Panc1 (cell line): Measurements from ENCODE around the gene NTM. TPM values are rescaled to one million over a fixed set of nuclear protein-coding genes. Genes with fewer than 3 reads are reported as not detected.

Source experiments
- ATAC-seq: fragments of 200-7000 bp; cut with Tn5 transposase; 2 replicates; pipeline ENCODE4 v1.9.1; 2020; ENCODE audit warnings: mild to moderate bottlenecking, moderate library complexity
- BruUV-seq: library from RNA; stranded (reverse); fragments of 400-500 nt; replicated peaks from 2 replicates; lab custom pipeline; 2021; lab: Mats Ljungman, UMichigan
- CTCF ChIA-PET: fragments of 300-600 bp; sonication (Branson Sonifier 250); formaldehyde crosslinking; loops from one replicate; lab custom pipeline; 2022; ENCODE audit warnings: antibody characterized with exemption; lab: Charles Lee
- POLR2A ChIA-PET: fragments of 300-600 bp; sonication (Branson Sonifier 250); formaldehyde crosslinking; loops from one replicate; lab custom pipeline; 2022; ENCODE audit warnings: antibody characterized with exemption; lab: Charles Lee
- DNase-seq: peaks from one replicate; pipeline ENCODE4 v3.0.0-alpha.2; 2010; ENCODE audit warnings: low read depth, low spot score
- H3K27ac ChIP-seq: 2 replicates; pipeline ENCODE4 v1.5.1; 2011; ENCODE audit warnings: mild to moderate bottlenecking, low read length, inconsistent platforms
- H3K27me3 ChIP-seq: fragments of 200-500 bp; sonication (Bioruptor generic); 2 replicates; pipeline ENCODE4 v1.6.0; 2014; ENCODE audit warnings: low read length, inconsistent platforms; ENCODE audit not compliant: control insufficient read depth, insufficient read depth
- H3K36me3 ChIP-seq: fragments of 200-500 bp; sonication (Bioruptor generic); 2 replicates; pipeline ENCODE4 v1.5.1; 2014; ENCODE audit warnings: inconsistent platforms, mild to moderate bottlenecking, low read length, moderate library complexity; ENCODE audit not compliant: control insufficient read depth, insufficient read depth
- H3K4me1 ChIP-seq: 2 replicates; pipeline ENCODE4 v1.5.1; 2011; ENCODE audit warnings: inconsistent platforms, mild to moderate bottlenecking, low read length, moderate library complexity; ENCODE audit not compliant: control insufficient read depth, insufficient read depth
- H3K4me3 ChIP-seq, 2 experiments: 2 replicates each; pipeline ENCODE4 v1.5.1; 2011 to 2012; ENCODE audit warnings: low read depth in 2 of 2, low read length in 2 of 2, mild to moderate bottlenecking in 2 of 2, inconsistent platforms in 1 of 2, moderate library complexity in 1 of 2
- H3K9me3 ChIP-seq: fragments of 200-500 bp; sonication (Bioruptor generic); 2 replicates; pipeline ENCODE4 v1.5.1; 2014; ENCODE audit warnings: low read depth, mild to moderate bottlenecking, inconsistent platforms, low read length, moderate library complexity; ENCODE audit not compliant: control insufficient read depth, insufficient read depth
- CTCF ChIP-seq: fragments of 450-650 bp; IDR thresholded peaks from 2 replicates; pipeline ENCODE4 v1.5.1; 2017; ENCODE audit warnings: mild to moderate bottlenecking
- POLR2AphosphoS5 ChIP-seq: IDR thresholded peaks from 2 replicates; pipeline ENCODE4 v1.6.1; 2012; ENCODE audit warnings: mild to moderate bottlenecking, low read depth, low read length, moderate library complexity
- SIN3A ChIP-seq: IDR thresholded peaks from 2 replicates; pipeline ENCODE4 v1.6.1; 2012; ENCODE audit warnings: low read depth, mild to moderate bottlenecking, low read length, moderate library complexity, borderline replicate concordance; ENCODE audit not compliant: insufficient read depth
- TCF7L2 ChIP-seq: IDR thresholded peaks from 2 replicates; pipeline ENCODE4 v1.6.1; 2011; ENCODE audit warnings: mild to moderate bottlenecking, low read depth, low read length, inconsistent platforms
- in situ Hi-C: cut with HindIII; loops from 2 replicates; pipeline ENCODE4 v1.10.0; 2016; ENCODE audit warnings: low sequenced_read_pairs, low pct_unique_long_range_greater_than_20kb
- intact Hi-C: fragments of 100-400 bp; cut with micrococcal nuclease; formaldehyde crosslinking; loops from one replicate; pipeline ENCODE4 v1.10.0; 2022; ENCODE audit not compliant: unreplicated experiment
- total RNA-seq: library from RNA; stranded (reverse); gene quantifications from one replicate; pipeline ENCODE4 v1.2.1, GENCODE V29; 2021; ENCODE audit not compliant: unreplicated experiment
- TF ChIP-seq, protein P1 (sequence below), 2 experiments: IDR thresholded peaks; 2 replicates each; pipeline ENCODE4 v1.6.1; 2011 to 2012; ENCODE audit warnings: low read depth in 2 of 2, control low read depth in 1 of 2, low read length in 1 of 2, mild to moderate bottlenecking in 1 of 2, moderate library complexity in 1 of 2; ENCODE audit not compliant: insufficient read depth in 1 of 2

The NTM gene
- total RNA-seq, 1 experiment from 2014 or later: 0.10 TPM

DNA sequence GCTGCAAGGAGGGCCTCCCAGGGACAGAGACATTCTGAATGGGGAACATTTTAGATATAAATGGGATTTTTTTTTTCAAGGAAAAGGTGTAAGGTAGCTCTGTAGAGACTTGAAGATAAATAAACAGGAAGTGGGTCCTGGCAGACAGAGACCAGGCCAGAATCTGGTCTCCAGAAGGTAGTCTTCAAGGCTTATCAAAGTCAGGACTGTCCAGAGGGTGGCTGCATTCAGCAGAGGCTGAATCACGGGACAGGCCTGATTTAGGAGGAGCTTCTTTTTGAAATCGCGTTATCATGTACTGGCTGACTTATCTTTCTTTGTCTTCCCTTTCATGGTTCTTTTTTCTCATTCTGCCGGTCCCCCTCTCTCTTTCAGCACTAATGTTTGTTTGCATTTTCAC, 542.9 kb downstream of the NTM start:
- in situ Hi-C loops: no loop called here
- ATAC-seq: no peak

DNA sequence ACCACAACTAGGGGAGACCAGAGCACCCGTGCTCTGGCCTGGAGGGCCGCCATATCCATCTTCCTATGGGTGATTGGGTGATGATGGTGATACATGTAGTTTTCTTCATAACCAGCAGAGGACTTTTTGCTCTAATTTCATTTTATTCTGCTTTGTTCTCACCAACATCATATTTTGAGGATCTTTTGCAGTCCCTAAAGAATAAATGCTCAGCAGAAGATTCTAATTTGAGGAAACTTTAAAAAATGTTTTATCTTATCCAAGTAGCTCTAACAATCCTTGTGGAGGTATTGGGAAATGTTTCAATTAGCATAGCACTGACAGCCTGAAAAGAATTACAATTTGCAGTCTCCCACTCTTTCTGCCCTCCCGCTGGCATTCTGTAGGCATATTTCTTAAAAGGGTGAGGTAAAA, 544.0 kb downstream of the NTM start:
- H3K9me3 ChIP-seq: no peaks in the 10 kb centered on the region
- no peak overlapping the region for H3K4me3 ChIP-seq
- no peak for ATAC-seq
- in situ Hi-C loops (no loop called here), intact Hi-C loops (no loop called here)
- CTCF ChIA-PET: no interaction called here
- H3K27me3 ChIP-seq: no peaks in the 10 kb centered on the region
- no peaks in the 10 kb centered on the region for H3K4me1 ChIP-seq
- no peaks in the 10 kb centered on the region for H3K36me3 ChIP-seq
- TF ChIP-seq CTCF (peak; percentile 17; the same call in 1 of the 2 replicates), SIN3A (no peak)
- DNase-seq: no peak
- H3K27ac ChIP-seq: no peak overlapping the region
- BruUV-seq: no TSS peak
- POLR2A ChIA-PET: no interaction called here

More for the DNA sequence above, 542.9 kb downstream of the NTM start:
- no TSS peak for BruUV-seq
- H3K4me3 ChIP-seq: no peak overlapping the region
- intact Hi-C loops: no loop called here
- DNase-seq: no peak
- no peaks in the 10 kb centered on the region for H3K4me1 ChIP-seq
- TF ChIP-seq POLR2AphosphoS5 (no peak), CTCF (no peak), SIN3A (no peak), TCF7L2 (no peak)
- TF ChIP-seq, protein P1, sequence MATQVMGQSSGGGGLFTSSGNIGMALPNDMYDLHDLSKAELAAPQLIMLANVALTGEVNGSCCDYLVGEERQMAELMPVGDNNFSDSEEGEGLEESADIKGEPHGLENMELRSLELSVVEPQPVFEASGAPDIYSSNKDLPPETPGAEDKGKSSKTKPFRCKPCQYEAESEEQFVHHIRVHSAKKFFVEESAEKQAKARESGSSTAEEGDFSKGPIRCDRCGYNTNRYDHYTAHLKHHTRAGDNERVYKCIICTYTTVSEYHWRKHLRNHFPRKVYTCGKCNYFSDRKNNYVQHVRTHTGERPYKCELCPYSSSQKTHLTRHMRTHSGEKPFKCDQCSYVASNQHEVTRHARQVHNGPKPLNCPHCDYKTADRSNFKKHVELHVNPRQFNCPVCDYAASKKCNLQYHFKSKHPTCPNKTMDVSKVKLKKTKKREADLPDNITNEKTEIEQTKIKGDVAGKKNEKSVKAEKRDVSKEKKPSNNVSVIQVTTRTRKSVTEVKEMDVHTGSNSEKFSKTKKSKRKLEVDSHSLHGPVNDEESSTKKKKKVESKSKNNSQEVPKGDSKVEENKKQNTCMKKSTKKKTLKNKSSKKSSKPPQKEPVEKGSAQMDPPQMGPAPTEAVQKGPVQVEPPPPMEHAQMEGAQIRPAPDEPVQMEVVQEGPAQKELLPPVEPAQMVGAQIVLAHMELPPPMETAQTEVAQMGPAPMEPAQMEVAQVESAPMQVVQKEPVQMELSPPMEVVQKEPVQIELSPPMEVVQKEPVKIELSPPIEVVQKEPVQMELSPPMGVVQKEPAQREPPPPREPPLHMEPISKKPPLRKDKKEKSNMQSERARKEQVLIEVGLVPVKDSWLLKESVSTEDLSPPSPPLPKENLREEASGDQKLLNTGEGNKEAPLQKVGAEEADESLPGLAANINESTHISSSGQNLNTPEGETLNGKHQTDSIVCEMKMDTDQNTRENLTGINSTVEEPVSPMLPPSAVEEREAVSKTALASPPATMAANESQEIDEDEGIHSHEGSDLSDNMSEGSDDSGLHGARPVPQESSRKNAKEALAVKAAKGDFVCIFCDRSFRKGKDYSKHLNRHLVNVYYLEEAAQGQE (IDR thresholded peaks at IDR 0.05; ENCODE audit: insufficient read depth in 1 of 2, low read depth in 2 of 2, low read length in 1 of 2): no peak
- POLR2A ChIA-PET: no interaction called here
- no peaks in the 10 kb centered on the region for H3K36me3 ChIP-seq
- no peak overlapping the region for H3K27ac ChIP-seq
- H3K9me3 ChIP-seq: no peaks in the 10 kb centered on the region
- CTCF ChIA-PET: no interaction called here
- no peaks in the 10 kb centered on the region for H3K27me3 ChIP-seq
